DOHH2 (cell line): ENCODE measurements around the gene SC5D.

ENCODE experiments used
- H3F3A ChIP-seq: fragments of 200-600 bp; sonication (generic), shearing (Covaris generic); 2 replicates; pipeline ENCODE4 v1.6.0; 2016; ENCODE audit warnings: antibody characterized with exemption, mild to moderate bottlenecking; ENCODE audit not compliant: control insufficient read depth, insufficient read depth
- H3K27ac ChIP-seq: fragments of 200-600 bp; sonication (generic); 2 replicates; pipeline ENCODE4 v1.5.1; 2014; ENCODE audit warnings: low read depth, mild to moderate bottlenecking, low read length, moderate library complexity
- H3K27me3 ChIP-seq: fragments of 200-600 bp; sonication (generic); 2 replicates; pipeline ENCODE4 v1.6.1; 2014; ENCODE audit warnings: mild to moderate bottlenecking, low read length, mixed read lengths; ENCODE audit not compliant: control insufficient read depth
- H3K36me3 ChIP-seq: fragments of 200-600 bp; sonication (generic); 2 replicates; pipeline ENCODE4 v1.6.1; 2014; ENCODE audit warnings: mild to moderate bottlenecking, low read length, moderate library complexity, mixed read lengths; ENCODE audit not compliant: control insufficient read depth
- H3K4me1 ChIP-seq: fragments of 200-600 bp; sonication (generic); 2 replicates; pipeline ENCODE4 v1.6.1; 2014; ENCODE audit warnings: mild to moderate bottlenecking, low read length, mixed read lengths; ENCODE audit not compliant: control insufficient read depth
- H3K4me2 ChIP-seq: fragments of 200-600 bp; sonication (generic); 2 replicates; pipeline ENCODE4 v1.6.0; 2014; ENCODE audit warnings: mild to moderate bottlenecking, low read length, moderate library complexity
- H3K4me3 ChIP-seq: fragments of 200-600 bp; sonication (generic); 2 replicates; pipeline ENCODE4 v1.5.1; 2014; ENCODE audit warnings: mild to moderate bottlenecking, low read length, mixed read lengths
- H3K79me2 ChIP-seq: fragments of 200-600 bp; sonication (generic); 2 replicates; pipeline ENCODE4 v1.6.1; 2014; ENCODE audit warnings: mild to moderate bottlenecking, low read length, mixed read lengths; ENCODE audit not compliant: control insufficient read depth
- H3K9me2 ChIP-seq: fragments of 200-600 bp; sonication (generic); replicated peaks from 2 replicates; pipeline ENCODE4 v1.6.1; 2014; ENCODE audit warnings: mild to moderate bottlenecking, low read length, mixed read lengths; ENCODE audit not compliant: control insufficient read depth
- H3K9me3 ChIP-seq: fragments of 200-600 bp; sonication (generic); 2 replicates; pipeline ENCODE4 v1.6.1; 2014; ENCODE audit warnings: antibody characterized with exemption, low read length, mixed read lengths; ENCODE audit not compliant: control insufficient read depth, insufficient read depth
- H4K20me1 ChIP-seq: fragments of 200-600 bp; sonication (generic); 2 replicates; pipeline ENCODE4 v1.6.0; 2014; ENCODE audit warnings: low read depth, mild to moderate bottlenecking, antibody characterized with exemption, low read length, moderate library complexity; ENCODE audit not compliant: control insufficient read depth, insufficient read depth
- EZH2phosphoT487 ChIP-seq: fragments of 200-600 bp; sonication (generic); IDR thresholded peaks from 2 replicates; pipeline ENCODE4 v1.6.1; 2017; ENCODE audit warnings: borderline replicate concordance, mild to moderate bottlenecking, antibody characterized with exemption, low read length, moderate library complexity, mixed read lengths
- TF ChIP-seq, protein P1 (sequence below): fragments of 200-600 bp; sonication (generic); IDR thresholded peaks from one replicate; pipeline ENCODE4 v1.5.1; 2014; ENCODE audit warnings: antibody characterized with exemption, mild to moderate bottlenecking, low read depth, low read length; ENCODE audit not compliant: poor library complexity, severe bottlenecking

The SC5D gene

DNA sequence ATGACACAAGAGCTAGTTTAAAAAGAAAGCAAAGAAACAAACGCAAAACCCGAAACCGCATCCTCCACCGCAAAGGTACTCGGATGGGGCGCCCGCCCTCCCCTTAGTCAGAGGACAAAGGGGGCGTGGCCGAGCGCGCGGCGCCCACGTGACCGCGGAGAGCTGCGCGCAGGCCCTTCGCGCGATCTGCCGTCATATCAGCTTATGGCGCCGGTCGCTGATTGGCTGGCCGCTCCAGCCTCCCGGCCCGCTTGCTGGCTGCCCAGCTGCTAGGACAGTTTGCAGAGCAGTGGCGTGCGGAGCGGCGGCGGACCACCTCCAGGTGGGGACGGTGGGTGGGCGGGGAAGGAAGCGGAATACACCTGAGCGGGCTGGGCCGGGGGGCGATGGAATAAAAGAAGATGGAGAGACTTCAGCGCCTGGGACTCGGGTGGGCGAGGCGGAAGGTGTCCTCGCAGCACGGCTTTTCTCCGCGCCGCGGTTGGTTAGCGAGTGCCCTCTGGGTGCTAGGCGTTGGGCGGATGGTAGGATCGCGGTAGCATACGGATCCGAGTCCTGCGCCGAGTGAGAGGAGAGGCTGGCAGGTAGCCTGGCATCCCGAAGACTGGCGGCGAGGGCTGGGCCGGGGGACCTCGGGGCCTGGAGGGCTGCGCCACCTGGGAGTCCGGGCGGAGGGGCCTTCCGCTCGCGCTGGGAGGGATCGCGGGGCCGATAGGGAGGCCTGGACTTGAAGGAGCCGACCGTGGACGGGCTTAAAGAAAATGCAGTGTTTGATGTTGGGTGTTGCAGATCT is at the start of gene SC5D:
TSS of gene SC5D (plus strand) at position 277 of the 793 bp plus-strand sequence. CDS start 10,605 bp downstream, outside the sequence.
- H3K27ac ChIP-seq: peak within 1 kb of the TSS; percentile 95

DNA sequence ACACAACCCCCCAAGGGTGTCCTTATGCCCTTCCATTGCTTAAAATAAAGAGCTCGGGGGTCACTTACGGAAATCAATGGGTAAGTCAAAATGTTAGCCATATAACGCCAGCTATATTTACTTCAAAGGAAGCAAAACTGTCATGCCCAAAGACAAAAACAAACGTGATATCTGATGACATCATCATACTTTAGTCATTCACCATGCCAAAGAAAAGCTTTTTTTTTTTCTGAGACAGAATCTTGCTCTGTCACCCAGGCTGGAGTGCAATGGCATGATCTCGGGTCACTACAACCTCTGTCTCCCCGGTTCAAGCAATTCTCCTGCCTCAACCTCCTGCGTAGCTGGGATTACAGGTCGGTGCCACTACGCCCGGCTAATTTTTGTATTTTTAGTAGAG is 47.7 kb upstream of the SC5D start:
- no peaks in the 10 kb centered on the region for H3K4me1 ChIP-seq
- no peak overlapping the region for H3K4me2 ChIP-seq
- no peaks in the 10 kb centered on the region for H3K79me2 ChIP-seq
- H3K27ac ChIP-seq: no peak overlapping the region
- H3K27me3 ChIP-seq: peaks cover 6% of the 10 kb centered on the region
- H3K36me3 ChIP-seq: no peaks in the 10 kb centered on the region
- H3F3A ChIP-seq: no peaks in the 10 kb centered on the region
- no peak overlapping the region for H3K4me3 ChIP-seq
- no peaks in the 10 kb centered on the region for H3K9me2 ChIP-seq
- TF ChIP-seq EZH2phosphoT487: no peak
- TF ChIP-seq, protein P1, sequence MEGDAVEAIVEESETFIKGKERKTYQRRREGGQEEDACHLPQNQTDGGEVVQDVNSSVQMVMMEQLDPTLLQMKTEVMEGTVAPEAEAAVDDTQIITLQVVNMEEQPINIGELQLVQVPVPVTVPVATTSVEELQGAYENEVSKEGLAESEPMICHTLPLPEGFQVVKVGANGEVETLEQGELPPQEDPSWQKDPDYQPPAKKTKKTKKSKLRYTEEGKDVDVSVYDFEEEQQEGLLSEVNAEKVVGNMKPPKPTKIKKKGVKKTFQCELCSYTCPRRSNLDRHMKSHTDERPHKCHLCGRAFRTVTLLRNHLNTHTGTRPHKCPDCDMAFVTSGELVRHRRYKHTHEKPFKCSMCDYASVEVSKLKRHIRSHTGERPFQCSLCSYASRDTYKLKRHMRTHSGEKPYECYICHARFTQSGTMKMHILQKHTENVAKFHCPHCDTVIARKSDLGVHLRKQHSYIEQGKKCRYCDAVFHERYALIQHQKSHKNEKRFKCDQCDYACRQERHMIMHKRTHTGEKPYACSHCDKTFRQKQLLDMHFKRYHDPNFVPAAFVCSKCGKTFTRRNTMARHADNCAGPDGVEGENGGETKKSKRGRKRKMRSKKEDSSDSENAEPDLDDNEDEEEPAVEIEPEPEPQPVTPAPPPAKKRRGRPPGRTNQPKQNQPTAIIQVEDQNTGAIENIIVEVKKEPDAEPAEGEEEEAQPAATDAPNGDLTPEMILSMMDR: no peak
- H3K9me3 ChIP-seq: no peaks in the 10 kb centered on the region
- no peaks in the 10 kb centered on the region for H4K20me1 ChIP-seq

More for the DNA sequence above, at the start of gene SC5D:
- Histone ChIP-seq H3K9me3 (no peaks in the 10 kb centered on the region), H3F3A (peaks cover 12% of the 10 kb centered on the region), H3K9me2 (no peaks in the 10 kb centered on the region), H3K36me3 (peaks cover 35% of the 10 kb centered on the region), H3K4me2 (peak within 1 kb of the TSS; percentile 94), H4K20me1 (peaks cover 20% of the 10 kb centered on the region; the same call in 1 of the 2 replicates), H3K79me2 (peaks cover 51% of the 10 kb centered on the region), H3K4me1 (peaks cover 40% of the 10 kb centered on the region), H3K4me3 (peak within 1 kb of the TSS; percentile 91), H3K27me3 (no peaks in the 10 kb centered on the region)
- no peak for TF ChIP-seq EZH2phosphoT487
- TF ChIP-seq, protein P1: no peak

- Histone ChIP-seq H3K36me3 (no peaks in the 10 kb centered on the region), H3K9me3 (no peaks in the 10 kb centered on the region), H3K4me1 (no peaks in the 10 kb centered on the region), H4K20me1 (no peaks in the 10 kb centered on the region), H3K27ac (no peak overlapping the region), H3K27me3 (peaks cover 6% of the 10 kb centered on the region), H3F3A (no peaks in the 10 kb centered on the region), H3K9me2 (no peaks in the 10 kb centered on the region), H3K79me2 (no peaks in the 10 kb centered on the region), H3K4me3 (no peak overlapping the region), H3K4me2 (no peak overlapping the region)
- TF ChIP-seq, protein P1: no peak
Observed at GRCh38 chr11:121246021-121246768, 46.4 kb upstream of the SC5D start.
